IMR-90 (cell line): Measurements from ENCODE around the gene WDR54. TPM values are rescaled to one million over a fixed set of nuclear protein-coding genes. Genes with fewer than 3 reads are reported as not detected.
A peak's percentile ranks its signal among the peaks of the same experiment; 100 is the strongest.

ENCODE experiments used
- ATAC-seq: fragments of 200-7000 bp; cut with Tn5 transposase; 2 replicates; pipeline ENCODE4 v1.9.1; 2020; ENCODE audit warnings: low read depth, mild to moderate bottlenecking, moderate library complexity
- BruUV-seq: library from RNA; stranded (reverse); fragments of 400-500 nt; replicated peaks from 2 replicates; lab custom pipeline; 2021; lab: Mats Ljungman, UMichigan
- CTCF ChIA-PET: fragments of 300-600 bp; formaldehyde crosslinking; extraction: SDS; loops from one replicate; lab custom pipeline; 2021; ENCODE audit warnings: antibody characterized with exemption; lab: Yijun Ruan, JAX
- POLR2A ChIA-PET: fragments of 300-600 bp; sonication (Branson Sonifier 250); formaldehyde crosslinking; loops from one replicate; lab custom pipeline; 2022; ENCODE audit warnings: antibody characterized with exemption; ENCODE audit not compliant: unreplicated experiment; lab: Charles Lee
- DNase-seq: peaks from one replicate; pipeline ENCODE4 v3.0.0; 2013
- H2AFZ ChIP-seq: replicated peaks from 2 replicates; pipeline ENCODE3; 2013; ENCODE audit warnings: low read length, mild to moderate bottlenecking; ENCODE audit not compliant: poor library complexity
- H2AK5ac ChIP-seq: 2 replicates; pipeline ENCODE4 v1.6.1; 2013; ENCODE audit warnings: low read depth, low read length, inconsistent platforms
- H2AK9ac ChIP-seq: replicated peaks from 2 replicates; pipeline ENCODE3; 2013; ENCODE audit warnings: mild to moderate bottlenecking, low read depth, low read length, moderate library complexity; ENCODE audit not compliant: poor library complexity
- H2BK120ac ChIP-seq: 2 replicates; pipeline ENCODE4 v1.6.1; 2013; ENCODE audit warnings: low read depth, low read length, inconsistent platforms
- H2BK15ac ChIP-seq: 3 replicates; pipeline ENCODE4 v1.6.1; 2013; ENCODE audit warnings: low read depth, low read length, inconsistent platforms
- H2BK20ac ChIP-seq: 2 replicates; pipeline ENCODE4 v1.6.1; 2013; ENCODE audit warnings: low read depth, mild to moderate bottlenecking, inconsistent platforms, low read length, moderate library complexity
- H2BK5ac ChIP-seq: 2 replicates; pipeline ENCODE4 v1.6.1; 2013; ENCODE audit warnings: mild to moderate bottlenecking, low read depth, low read length, inconsistent platforms; ENCODE audit not compliant: poor library complexity, severe bottlenecking
- H3K14ac ChIP-seq: replicated peaks from 2 replicates; pipeline ENCODE4 v1.6.1; 2013; ENCODE audit warnings: low read depth, low read length, inconsistent platforms
- H3K18ac ChIP-seq: 2 replicates; pipeline ENCODE4 v1.6.1; 2013; ENCODE audit warnings: low read depth, low read length, control low read depth
- H3K23ac ChIP-seq: 2 replicates; pipeline ENCODE4 v1.6.1; 2013; ENCODE audit warnings: low read depth, low read length, inconsistent platforms
- H3K27ac ChIP-seq: 2 replicates; pipeline ENCODE4 v1.5.1; 2013; ENCODE audit warnings: mild to moderate bottlenecking, control low read depth, low read length; ENCODE audit not compliant: insufficient read depth
- H3K27me3 ChIP-seq: 2 replicates; pipeline ENCODE4 v1.6.1; 2013; ENCODE audit warnings: low read length; ENCODE audit not compliant: control insufficient read depth, insufficient read depth
- H3K36me3 ChIP-seq: 2 replicates; pipeline ENCODE4 v1.6.1; 2013; ENCODE audit warnings: low read length, mixed read lengths; ENCODE audit not compliant: control insufficient read depth, insufficient read depth
- H3K4ac ChIP-seq: 2 replicates; pipeline ENCODE4 v1.6.1; 2013; ENCODE audit warnings: low read depth, low read length, inconsistent platforms
- H3K4me1 ChIP-seq: 2 replicates; pipeline ENCODE4 v1.6.1; 2013; ENCODE audit warnings: low read length, mixed read lengths; ENCODE audit not compliant: control insufficient read depth, insufficient read depth
- H3K4me2 ChIP-seq: 2 replicates; pipeline ENCODE4 v1.6.1; 2013; ENCODE audit warnings: low read depth, mild to moderate bottlenecking, control low read depth, low read length, moderate library complexity
- H3K4me3 ChIP-seq: 2 replicates; pipeline ENCODE4 v1.5.1; 2013; ENCODE audit warnings: low read depth, mild to moderate bottlenecking, control low read depth, low read length, moderate library complexity; ENCODE audit not compliant: insufficient read depth
- H3K56ac ChIP-seq: 2 replicates; pipeline ENCODE4 v1.6.1; 2013; ENCODE audit warnings: low read length, inconsistent platforms; ENCODE audit not compliant: insufficient read depth; ENCODE audit errors: extremely low read depth
- H3K79me1 ChIP-seq, 2 experiments: 2 replicates each; pipeline ENCODE4 v1.6.1; 2013; ENCODE audit warnings: low read length in 2 of 2, inconsistent platforms in 1 of 2, low read depth in 1 of 2
- H3K9ac ChIP-seq: 2 replicates; pipeline ENCODE4 v1.6.1; 2013; ENCODE audit warnings: low read depth, low read length, control low read depth
- H3K9me1 ChIP-seq: 2 replicates; pipeline ENCODE4 v1.6.1; 2013; ENCODE audit warnings: low read length, inconsistent platforms; ENCODE audit not compliant: insufficient read depth
- H3K9me3 ChIP-seq: 2 replicates; pipeline ENCODE4 v1.6.1; 2013; ENCODE audit warnings: low read length; ENCODE audit not compliant: control insufficient read depth, insufficient read depth
- H4K20me1 ChIP-seq: 2 replicates; pipeline ENCODE4 v1.6.1; 2013; ENCODE audit warnings: low read length, inconsistent platforms; ENCODE audit not compliant: insufficient read depth
- H4K5ac ChIP-seq: 2 replicates; pipeline ENCODE4 v1.6.1; 2013; ENCODE audit warnings: mild to moderate bottlenecking, low read depth, low read length, control low read depth
- H4K8ac ChIP-seq, 2 experiments: 2 replicates each; pipeline ENCODE4 v1.6.1; 2013; ENCODE audit warnings: low read depth in 2 of 2, low read length in 2 of 2, control low read depth in 1 of 2, inconsistent platforms in 1 of 2
- H4K91ac ChIP-seq: 2 replicates; pipeline ENCODE4 v1.6.1; 2013; ENCODE audit warnings: low read depth, low read length, inconsistent platforms; ENCODE audit not compliant: insufficient read depth
- CHD1 ChIP-seq: IDR thresholded peaks from 2 replicates; pipeline ENCODE4 v1.6.1; 2012; ENCODE audit warnings: low read depth, low read length, improper control_type of control experiment
- ELK1 ChIP-seq: fragments of 150-350 bp; IDR thresholded peaks from 2 replicates; pipeline ENCODE4 v1.6.1; 2016; ENCODE audit warnings: low read depth, mild to moderate bottlenecking, low read length, moderate library complexity, borderline replicate concordance
- MAZ ChIP-seq: IDR thresholded peaks from 2 replicates; pipeline ENCODE4 v1.6.1; 2012; ENCODE audit warnings: low read depth, mild to moderate bottlenecking, low read length, improper control_type of control experiment, moderate library complexity, borderline replicate concordance
- MXI1 ChIP-seq: IDR thresholded peaks from 2 replicates; pipeline ENCODE4 v1.6.1; 2012; ENCODE audit warnings: low read depth, mild to moderate bottlenecking, low read length, moderate library complexity, borderline replicate concordance
- NFE2L2 ChIP-seq: fragments of 150-350 bp; IDR thresholded peaks from 2 replicates; pipeline ENCODE4 v1.6.1; 2016; ENCODE audit warnings: low read depth, mild to moderate bottlenecking, low read length
- POLR2A ChIP-seq: IDR thresholded peaks from 2 replicates; pipeline ENCODE4 v1.6.1; 2012; ENCODE audit warnings: mild to moderate bottlenecking, low read depth, low read length
- RAD21 ChIP-seq: IDR thresholded peaks from 2 replicates; pipeline ENCODE4 v1.6.1; 2012; ENCODE audit warnings: low read length, improper control_type of control experiment
- RCOR1 ChIP-seq: IDR thresholded peaks from 2 replicates; pipeline ENCODE4 v1.6.1; 2012; ENCODE audit warnings: mild to moderate bottlenecking, low read length, improper control_type of control experiment; ENCODE audit not compliant: insufficient replicate concordance
- SMC3 ChIP-seq: fragments of 150-350 bp; IDR thresholded peaks from 2 replicates; pipeline ENCODE4 v1.6.1; 2016; ENCODE audit warnings: low read depth, mild to moderate bottlenecking, antibody characterized with exemption, low read length, moderate library complexity
- USF2 ChIP-seq: fragments of 150-350 bp; IDR thresholded peaks from 2 replicates; pipeline ENCODE4 v1.6.1; 2017; ENCODE audit warnings: mild to moderate bottlenecking, antibody characterized with exemption, low read length, low read depth
- WGBS, 2 experiments: methylation state at CpG; one replicate each; pipeline versions ENCODE4 v1.1.5 to v1.1.7; 2013; ENCODE audit warnings: missing lambda C conversion rate in 2 of 2; ENCODE audit not compliant: insufficient read length in 1 of 2; ENCODE audit errors: extremely low coverage in 2 of 2; 5-methylcytosine and 5-hydroxymethylcytosine counted together
- dilution Hi-C: fragments of 300-500 bp; cut with HindIII; formaldehyde crosslinking; loops from one replicate; pipeline ENCODE4 v1.14.3; 2018; ENCODE audit warnings: low sequenced_read_pairs; ENCODE audit not compliant: unreplicated experiment
- in situ Hi-C: fragments of 300-500 bp; cut with MboI; formaldehyde crosslinking; loops from 3 replicates; pipeline ENCODE4 v1.14.3; 2019; ENCODE audit warnings: low sequenced_read_pairs, inconsistent platforms, mixed read lengths
- intact Hi-C: fragments of 100-400 bp; cut with micrococcal nuclease; formaldehyde crosslinking; loops from 2 replicates; pipeline ENCODE4 v1.10.0; 2022
- polyA plus RNA-seq, 3 experiments: library from polyadenylated mRNA; depleted of rRNA; stranded (reverse); fragments of >200 nt; gene quantifications; 2 replicates each; pipeline ENCODE4 v1.2.3, GENCODE V29; 2012; ENCODE audit warnings: low replicate concordance in 1 of 3
- total RNA-seq: library from RNA; depleted of rRNA; stranded (reverse); fragments of >200 nt; gene quantifications from 2 replicates; pipeline ENCODE4 v1.2.3, GENCODE V29; 2012
- TF ChIP-seq, protein P1 (sequence below): conservative IDR thresholded peaks from 2 replicates; pipeline ENCODE4 v1.5.1; 2012; ENCODE audit warnings: mild to moderate bottlenecking, low read depth, low read length, improper control_type of control experiment

The WDR54 gene
- total and polyA plus RNA-seq, 2 of the 4 experiments (the other 2 are of a cell fraction): 47.9 to 57.2 TPM

- peak overlapping the region; percentile 93 for H3K4ac ChIP-seq
- H2AFZ ChIP-seq: peak overlapping the region; percentile 97
- peaks cover 28% of the 10 kb centered on the region for H4K20me1 ChIP-seq
- H2AK9ac ChIP-seq: peak overlapping the region; percentile 93
- H4K5ac ChIP-seq: peak overlapping the region; percentile 73
- POLR2A ChIA-PET: interaction anchor here (0.6 kb wide), 2 partner anchors 10 to 17 kb away, joined by 3 to 5 read pairs; no protein-coding TSS in a partner anchor
- H3K4me2 ChIP-seq: peak overlapping the region; percentile 96
- no peaks in the 10 kb centered on the region for H3K9me3 ChIP-seq
- peak overlapping the region; percentile 68; the same call in 1 of the 2 replicates for H2AK5ac ChIP-seq
- DNase-seq: peak; percentile 85
- peaks cover 25% of the 10 kb centered on the region for H3K9me1 ChIP-seq
- no peak for TF ChIP-seq RCOR1
- peak; percentile 66 for TF ChIP-seq RAD21
- no peak for TF ChIP-seq ELK1
- peak; percentile 66; the same call in 1 of the 2 replicates for TF ChIP-seq MAZ
- TF ChIP-seq MXI1: no peak; the same call in 1 of the 2 replicates
- no peak for TF ChIP-seq NFE2L2
- peak; percentile 56 for TF ChIP-seq SMC3
- TF ChIP-seq USF2: 0 out of 2 replicates have a peak, but pooled peaks have one; percentile 12
- peak; percentile 38; the same call in 1 of the 2 replicates for TF ChIP-seq POLR2A
- TF ChIP-seq, protein P1, sequence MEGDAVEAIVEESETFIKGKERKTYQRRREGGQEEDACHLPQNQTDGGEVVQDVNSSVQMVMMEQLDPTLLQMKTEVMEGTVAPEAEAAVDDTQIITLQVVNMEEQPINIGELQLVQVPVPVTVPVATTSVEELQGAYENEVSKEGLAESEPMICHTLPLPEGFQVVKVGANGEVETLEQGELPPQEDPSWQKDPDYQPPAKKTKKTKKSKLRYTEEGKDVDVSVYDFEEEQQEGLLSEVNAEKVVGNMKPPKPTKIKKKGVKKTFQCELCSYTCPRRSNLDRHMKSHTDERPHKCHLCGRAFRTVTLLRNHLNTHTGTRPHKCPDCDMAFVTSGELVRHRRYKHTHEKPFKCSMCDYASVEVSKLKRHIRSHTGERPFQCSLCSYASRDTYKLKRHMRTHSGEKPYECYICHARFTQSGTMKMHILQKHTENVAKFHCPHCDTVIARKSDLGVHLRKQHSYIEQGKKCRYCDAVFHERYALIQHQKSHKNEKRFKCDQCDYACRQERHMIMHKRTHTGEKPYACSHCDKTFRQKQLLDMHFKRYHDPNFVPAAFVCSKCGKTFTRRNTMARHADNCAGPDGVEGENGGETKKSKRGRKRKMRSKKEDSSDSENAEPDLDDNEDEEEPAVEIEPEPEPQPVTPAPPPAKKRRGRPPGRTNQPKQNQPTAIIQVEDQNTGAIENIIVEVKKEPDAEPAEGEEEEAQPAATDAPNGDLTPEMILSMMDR: peak; percentile 96
- TF ChIP-seq CHD1: no peak
- H3K27me3 ChIP-seq: peaks cover 4% of the 10 kb centered on the region
- peak overlapping the region; percentile 93 for H3K56ac ChIP-seq
- intact Hi-C loops (loop anchor here (5.0 to 10.0 kb wide), 2 partner anchors 60 to 467 kb away; partner anchors contain the start of gene DGUOK), dilution Hi-C loops (no loop called here), in situ Hi-C loops (no loop called here)
- peak overlapping the region; percentile 61 to 97 for H4K8ac ChIP-seq
- 2% methylated on average over 27 of the region's 62 CpGs; no CpG with 5 or more reads in 1 of the 2 experiments for WGBS, 2 experiments
- peak overlapping the region; percentile 95 for H3K27ac ChIP-seq
- H2BK120ac ChIP-seq: peak overlapping the region; percentile 64
- peak overlapping the region; percentile 92 for H3K9ac ChIP-seq
- peak overlapping the region; percentile 97 for H4K91ac ChIP-seq
- peak overlapping the region; percentile 80 for H3K18ac ChIP-seq
- peak overlapping the region; percentile 83 for H3K4me3 ChIP-seq
- no TSS peak for BruUV-seq
- H2BK20ac ChIP-seq: no peak overlapping the region
- peaks cover 20 to 46% of the 10 kb centered on the region in 2 experiments; a peak in 3 of 4 replicates for H3K79me1 ChIP-seq
- peak overlapping the region; percentile 98 for H3K23ac ChIP-seq
- H3K4me1 ChIP-seq: peaks cover 9% of the 10 kb centered on the region
- peak overlapping the region; percentile 95 for H2BK5ac ChIP-seq
- peak overlapping the region; percentile 97; the same call in 2 of the 3 replicates for H2BK15ac ChIP-seq
- ATAC-seq: peak; percentile 92
- no peaks in the 10 kb centered on the region for H3K36me3 ChIP-seq
- peak overlapping the region; percentile 92 for H3K14ac ChIP-seq
- CTCF ChIA-PET: interaction anchor here (0.6 to 1.5 kb wide), 8 partner anchors 9 to 67 kb away, joined by 3 to 7 read pairs (median 4); partner anchors contain the start of gene DCTN1
Observed at GRCh38 chr2:74391580-74392448, 29.7 kb upstream of the WDR54 start.
